Measurements from ENCODE around the gene CCT6B. TPM values are rescaled to one million over a fixed set of nuclear protein-coding genes. Genes with fewer than 3 reads are reported as not detected.

The CCT6B gene
- polyA plus RNA-seq, 4 donors: 4.8 to 5.6 (median 5.1) TPM

- DNase-seq (ENCODE audit: low read depth in 4 of 4, low spot score in 3 of 4): no peak
Measured at GRCh38 chr17:34892461-34893249, 68.6 kb downstream of the CCT6B start.

- no peak for DNase-seq (ENCODE audit: low read depth in 4 of 4, low spot score in 3 of 4)
Measured at GRCh38 chr17:34886831-34887230, 74.4 kb downstream of the CCT6B start.

- no peak for DNase-seq (ENCODE audit: low read depth in 4 of 4, low spot score in 3 of 4)
Measured at GRCh38 chr17:34885076-34885475, 76.2 kb downstream of the CCT6B start.

- DNase-seq (ENCODE audit: low read depth in 4 of 4, low spot score in 3 of 4): no peak
Measured at GRCh38 chr17:34884597-34884996, 76.7 kb downstream of the CCT6B start.

- DNase-seq (ENCODE audit: low read depth in 4 of 4, low spot score in 3 of 4): no peak
Measured at GRCh38 chr17:34883106-34884000, 77.9 kb downstream of the CCT6B start.

- no peak for DNase-seq (ENCODE audit: low read depth in 4 of 4, low spot score in 3 of 4)
Measured at GRCh38 chr17:34879146-34879545, 82.1 kb downstream of the CCT6B start.

Other genes starting within 250 kb of the CCT6B start
- 10 to 100 TPM; 21.6 to 25.4 (median 24.3) TPM for gene ZNF830, start 80 bp upstream of the CCT6B start, polyA plus RNA-seq (ENCODE audit: insufficient read length in 4 of 4)
- 10 to 100 TPM; 26.5 to 42.2 (median 36.5) TPM for gene LIG3, start 19.1 kb upstream of the CCT6B start, polyA plus RNA-seq (ENCODE audit: insufficient read length in 4 of 4)
- gene RFFL, start 102.2 kb upstream of the CCT6B start, polyA plus RNA-seq (ENCODE audit: insufficient read length in 4 of 4): 10 to 100 TPM; 13.7 to 27.8 (median 22.8) TPM
- gene RAD51D, start 158.4 kb upstream of the CCT6B start, polyA plus RNA-seq (ENCODE audit: insufficient read length in 4 of 4): 10 to 100 TPM in 3 of 4 donors, 1 to 10 TPM in 1; 8.7 to 13.6 (median 11.5) TPM
- under 1 TPM; 0.11 to 0.23 (median 0.15) TPM for gene FNDC8, start 160.2 kb upstream of the CCT6B start, polyA plus RNA-seq (ENCODE audit: insufficient read length in 4 of 4)
- gene NLE1, start 180.8 kb upstream of the CCT6B start, polyA plus RNA-seq (ENCODE audit: insufficient read length in 4 of 4): 10 to 100 TPM; 13.6 to 17.4 (median 15.6) TPM
- gene UNC45B, start 186.4 kb upstream of the CCT6B start, polyA plus RNA-seq (ENCODE audit: insufficient read length in 4 of 4): under 1 TPM; 0.04 to 0.27 (median 0.11) TPM
- gene SLC35G3, start 232.9 kb upstream of the CCT6B start, polyA plus RNA-seq (ENCODE audit: insufficient read length in 4 of 4): not detected

All from left renal pelvis (tissue), 4 donors.